Mucosa of rectum (tissue), 2 donors: ENCODE data around the gene KIF16B.
A peak's percentile ranks its signal among the peaks of the same experiment; 100 is the strongest.

Source experiments
- H3K27ac ChIP-seq, 2 donors: one replicate each; pipeline ENCODE4 v1.7.0; 2013; ENCODE audit warnings: inconsistent platforms in 2 of 2, low read depth in 2 of 2, low read length in 2 of 2
- H3K27me3 ChIP-seq, 2 donors: one replicate each; pipeline ENCODE4 v1.7.0; 2013; ENCODE audit warnings: low read length in 2 of 2; ENCODE audit not compliant: control insufficient read depth in 2 of 2, insufficient read depth in 2 of 2
- H3K36me3 ChIP-seq, 2 donors: one replicate each; pipeline ENCODE4 v1.7.0; 2013; ENCODE audit warnings: low read length in 2 of 2; ENCODE audit not compliant: control insufficient read depth in 2 of 2, insufficient read depth in 2 of 2
- H3K4me1 ChIP-seq, 2 donors: one replicate each; pipeline ENCODE4 v1.7.0; 2013; ENCODE audit warnings: low read length in 2 of 2, mild to moderate bottlenecking in 1 of 2; ENCODE audit not compliant: control insufficient read depth in 2 of 2, insufficient read depth in 2 of 2
- H3K4me3 ChIP-seq, 2 donors: one replicate each; pipeline ENCODE4 v1.7.0; 2013; ENCODE audit warnings: low read length in 2 of 2
- H3K9ac ChIP-seq, 2 donors: one replicate each; pipeline ENCODE4 v1.7.0; 2013; ENCODE audit warnings: low read length in 2 of 2, low read depth in 1 of 2, mild to moderate bottlenecking in 1 of 2
- H3K9me3 ChIP-seq, 2 donors: one replicate each; pipeline ENCODE4 v1.7.0; 2013; ENCODE audit warnings: low read length in 2 of 2; ENCODE audit not compliant: control insufficient read depth in 2 of 2
- donor health status: healthy.
- donor health status: Normal muscosa, but diverticular disease.

KIF16B gene

GRCh38 chr20:16490696-16491095 lies 82.6 kb downstream of the KIF16B start:
- H3K27me3 ChIP-seq, result no peaks in the 10 kb centered on the region
- no peak overlapping the region for H3K4me3 ChIP-seq
- no peaks in the 10 kb centered on the region for H3K4me1 ChIP-seq
- H3K9me3 ChIP-seq, result no peaks in the 10 kb centered on the region
- no peak overlapping the region for H3K27ac ChIP-seq
- no peak overlapping the region for H3K9ac ChIP-seq
- H3K36me3 ChIP-seq, result peaks cover 17 to 44% of the 10 kb centered on the region in 2 donors

- no peak overlapping the region for H3K9ac ChIP-seq
- H3K27me3 ChIP-seq, result no peaks in the 10 kb centered on the region
- H3K27ac ChIP-seq, result no peak overlapping the region
- H3K4me3 ChIP-seq, result no peak overlapping the region
- no peaks in the 10 kb centered on the region for H3K4me1 ChIP-seq
- H3K9me3 ChIP-seq, result no peaks in the 10 kb centered on the region
- peaks cover 22 to 46% of the 10 kb centered on the region in 2 donors for H3K36me3 ChIP-seq
Measured at GRCh38 chr20:16488616-16489015, 84.6 kb downstream of the KIF16B start.

GRCh38 chr20:16488086-16488485 lies 85.2 kb downstream of the KIF16B start:
- Histone ChIP-seq H3K4me3 (no peak overlapping the region), H3K36me3 (peaks cover 23 to 43% of the 10 kb centered on the region in 2 donors), H3K27me3 (no peaks in the 10 kb centered on the region), H3K9ac (no peak overlapping the region), H3K27ac (no peak overlapping the region), H3K4me1 (no peaks in the 10 kb centered on the region), H3K9me3 (no peaks in the 10 kb centered on the region)

DNA sequence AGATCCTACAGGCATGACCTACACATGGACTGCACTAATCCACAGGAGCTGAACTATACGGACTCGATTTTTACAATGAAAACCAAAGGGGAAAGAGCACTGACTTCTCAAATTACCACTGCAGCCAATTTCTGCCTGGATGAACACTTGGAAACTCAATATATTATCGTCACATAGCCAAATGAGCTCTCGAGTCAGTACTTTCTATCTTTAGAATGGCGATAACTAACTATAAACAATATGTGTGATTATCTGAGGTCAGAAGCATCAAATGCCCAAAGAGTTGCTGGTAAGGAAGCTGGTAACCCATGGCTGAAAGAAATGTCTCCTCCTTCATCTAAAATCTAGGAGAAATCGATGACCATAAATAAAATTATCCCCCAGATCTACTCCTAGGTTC lies 86.7 kb downstream of the KIF16B start:
- Histone ChIP-seq H3K9ac (no peak overlapping the region), H3K27me3 (no peaks in the 10 kb centered on the region), H3K27ac (no peak overlapping the region), H3K36me3 (peaks cover 17 to 37% of the 10 kb centered on the region in 2 donors), H3K9me3 (no peaks in the 10 kb centered on the region), H3K4me3 (no peak overlapping the region), H3K4me1 (no peaks in the 10 kb centered on the region)

- no peak overlapping the region for H3K27ac ChIP-seq
- no peaks in the 10 kb centered on the region for H3K9me3 ChIP-seq
- no peak overlapping the region for H3K4me3 ChIP-seq
- no peak overlapping the region for H3K9ac ChIP-seq
- H3K4me1 ChIP-seq, result no peaks in the 10 kb centered on the region
- no peaks in the 10 kb centered on the region for H3K27me3 ChIP-seq
- peaks cover 16 to 32% of the 10 kb centered on the region in 2 donors for H3K36me3 ChIP-seq
Measured at GRCh38 chr20:16485401-16485800, 87.8 kb downstream of the KIF16B start.

DNA sequence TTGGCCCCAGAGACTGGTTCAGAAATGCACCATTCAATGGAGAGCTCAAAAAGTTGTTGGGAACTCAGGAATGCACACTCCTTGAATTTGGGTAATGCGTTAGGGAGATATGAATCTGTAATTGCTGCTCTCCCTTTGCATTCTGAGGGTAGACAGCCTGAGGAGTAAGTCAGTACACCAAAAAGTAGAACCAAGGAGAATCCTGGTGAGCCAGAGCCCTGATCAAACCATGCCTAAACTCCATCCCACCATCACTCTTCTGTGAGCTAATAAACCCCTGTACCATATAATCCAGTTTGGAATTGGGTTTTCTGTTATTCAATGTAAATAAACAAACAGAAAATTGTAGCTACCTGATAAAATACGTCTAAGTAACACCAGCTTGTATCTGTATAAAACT lies 90.2 kb downstream of the KIF16B start:
- Histone ChIP-seq H3K36me3 (peaks cover 13 to 24% of the 10 kb centered on the region in 2 donors), H3K4me1 (peaks cover 0 to 2% of the 10 kb centered on the region in 2 donors), H3K9ac (no peak overlapping the region), H3K27ac (no peak overlapping the region), H3K4me3 (no peak overlapping the region), H3K27me3 (no peaks in the 10 kb centered on the region), H3K9me3 (no peaks in the 10 kb centered on the region)

DNA sequence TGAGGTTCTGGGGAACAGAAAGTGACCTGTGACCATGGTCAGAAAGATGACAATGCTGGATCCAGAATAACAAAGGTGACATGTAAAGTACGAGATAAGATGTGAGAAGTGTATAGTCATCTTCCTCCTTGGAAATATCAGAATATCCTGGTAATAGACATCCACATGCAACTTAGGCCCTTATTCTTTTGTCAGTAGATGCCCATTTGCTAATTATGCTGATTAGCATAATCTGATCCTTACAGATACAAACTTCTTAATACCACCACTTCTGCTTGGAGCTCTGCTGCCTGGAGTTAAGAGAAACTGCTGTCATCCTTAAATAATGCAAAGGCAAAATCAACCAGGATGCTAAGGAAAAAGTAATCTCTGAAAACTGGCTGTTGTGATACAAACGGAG lies 91.3 kb downstream of the KIF16B start:
- Histone ChIP-seq H3K27me3 (no peaks in the 10 kb centered on the region), H3K9ac (no peak overlapping the region), H3K27ac (no peak overlapping the region), H3K9me3 (no peaks in the 10 kb centered on the region), H3K4me3 (no peak overlapping the region), H3K36me3 (peaks cover 13 to 24% of the 10 kb centered on the region in 2 donors), H3K4me1 (peaks cover 0 to 9% of the 10 kb centered on the region in 2 donors)

DNA sequence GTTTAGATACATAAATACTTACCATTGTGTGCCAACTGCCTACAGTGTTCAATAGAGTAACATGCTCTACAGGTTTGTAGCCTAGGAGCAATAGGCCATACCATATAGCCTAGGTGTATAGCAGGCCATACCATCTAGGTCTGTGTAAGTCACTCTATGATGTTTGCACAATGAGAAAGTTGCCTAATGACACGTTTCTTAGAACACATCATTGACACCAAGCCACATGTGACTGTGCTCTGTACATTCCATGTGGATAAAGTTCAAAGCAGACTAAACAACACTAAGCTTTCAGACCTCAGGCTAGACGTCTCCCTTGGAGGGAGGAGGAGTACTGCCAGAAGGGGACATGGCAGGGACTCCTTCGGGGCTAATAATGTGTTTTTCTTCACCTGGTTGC lies 93.6 kb downstream of the KIF16B start:
- Histone ChIP-seq H3K4me1 (peaks cover 0 to 11% of the 10 kb centered on the region in 2 donors), H3K9me3 (no peaks in the 10 kb centered on the region), H3K4me3 (no peak overlapping the region), H3K36me3 (peaks cover 8 to 20% of the 10 kb centered on the region in 2 donors), H3K27me3 (no peaks in the 10 kb centered on the region), H3K9ac (no peak overlapping the region), H3K27ac (no peak overlapping the region)

GRCh38 chr20:16477632-16478031 lies 95.6 kb downstream of the KIF16B start:
- Histone ChIP-seq H3K9ac (no peak overlapping the region), H3K27me3 (no peaks in the 10 kb centered on the region), H3K4me1 (peaks cover 0 to 11% of the 10 kb centered on the region in 2 donors), H3K27ac (no peak overlapping the region), H3K4me3 (no peak overlapping the region), H3K9me3 (no peaks in the 10 kb centered on the region), H3K36me3 (peaks cover 3 to 4% of the 10 kb centered on the region in 2 donors)

DNA sequence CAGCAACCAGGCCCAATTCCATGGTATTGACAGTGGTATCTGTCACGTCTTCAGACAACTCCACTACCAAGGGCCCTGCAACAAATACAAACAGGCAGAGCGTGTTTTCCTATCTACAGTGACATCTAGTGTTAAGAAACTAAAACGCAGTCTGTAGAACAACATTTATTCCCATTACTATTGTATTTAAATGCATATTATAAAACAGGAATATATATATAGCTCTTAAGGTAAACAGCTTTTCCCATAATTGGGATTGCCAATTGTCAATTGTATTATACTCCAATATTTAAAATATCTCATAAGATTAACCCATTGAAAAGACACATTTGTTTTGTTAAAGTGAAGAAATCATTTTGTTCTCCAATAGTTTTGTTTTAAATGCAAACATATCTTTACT lies 97.2 kb downstream of the KIF16B start:
- Histone ChIP-seq H3K9me3 (no peaks in the 10 kb centered on the region), H3K9ac (no peak overlapping the region), H3K27ac (no peak overlapping the region), H3K36me3 (peaks cover 0 to 4% of the 10 kb centered on the region in 2 donors), H3K4me3 (no peak overlapping the region), H3K27me3 (no peaks in the 10 kb centered on the region), H3K4me1 (peaks cover 0 to 11% of the 10 kb centered on the region in 2 donors)

DNA sequence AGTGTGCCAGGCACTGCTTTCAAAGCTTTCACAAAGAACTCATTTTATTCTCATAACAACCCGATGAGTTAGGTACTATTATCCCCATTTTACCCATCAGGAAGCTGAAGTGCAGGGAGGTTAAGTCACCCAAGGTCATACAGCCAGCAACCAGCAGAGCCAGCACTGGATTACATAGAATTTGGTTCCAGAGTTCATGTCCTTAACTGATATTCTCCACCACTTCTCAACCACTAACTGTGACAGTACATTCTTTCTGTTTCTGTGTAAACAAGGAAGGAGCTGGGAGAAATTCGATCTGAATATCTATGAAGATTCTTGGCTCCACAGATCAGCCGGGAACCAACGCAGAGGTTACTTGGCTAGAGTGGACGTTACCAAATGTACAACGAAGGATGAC lies 98.0 kb downstream of the KIF16B start:
- Histone ChIP-seq H3K4me1 (peaks cover 0 to 11% of the 10 kb centered on the region in 2 donors), H3K27me3 (no peaks in the 10 kb centered on the region), H3K27ac (peak overlapping the region in 1 of 2 donors; percentile 42), H3K9ac (no peak overlapping the region), H3K4me3 (no peak overlapping the region), H3K36me3 (peaks cover 0 to 4% of the 10 kb centered on the region in 2 donors), H3K9me3 (no peaks in the 10 kb centered on the region)
